CD1c-positive myeloid dendritic cell (primary cell): ENCODE results near the gene AWAT2.

Source experiments
- DNase-seq: peaks from one replicate; pipeline ENCODE4 v3.0.0-alpha.2; 2016; ENCODE audit errors: extremely low spot score

The AWAT2 gene

GRCh38 chrX:70049925-70050324 is at the start of gene AWAT2:
Gene AWAT2, minus strand, starts transcription at chrX:70049938. Its CDS starts 6 bp downstream, at chrX:70049932.
- no peak for DNase-seq

GRCh38 chrX:70096052-70096451 is 46.3 kb upstream of the AWAT2 start:
- no peak for DNase-seq

- no peak for DNase-seq
These were observed 42.5 kb upstream of the AWAT2 start for GRCh38 chrX:70092247-70092646.

GRCh38 chrX:70089604-70090297 is 40.0 kb upstream of the AWAT2 start:
- no peak for DNase-seq

GRCh38 chrX:70088751-70089150 is 39.0 kb upstream of the AWAT2 start:
- DNase-seq = no peak

- DNase-seq = no peak
These were observed 38.3 kb upstream of the AWAT2 start for GRCh38 chrX:70087857-70088630.

GRCh38 chrX:70084592-70085240 is 35.0 kb upstream of the AWAT2 start:
- no peak for DNase-seq

- no peak for DNase-seq
These were observed 33.0 kb upstream of the AWAT2 start for GRCh38 chrX:70082723-70083122.

GRCh38 chrX:70079870-70080269 is 30.1 kb upstream of the AWAT2 start:
- DNase-seq = no peak

GRCh38 chrX:70079297-70079696 is 29.6 kb upstream of the AWAT2 start:
- no peak for DNase-seq

GRCh38 chrX:70066646-70067045 is 16.9 kb upstream of the AWAT2 start:
- DNase-seq = no peak

GRCh38 chrX:70062961-70063550 is 13.3 kb upstream of the AWAT2 start:
- no peak for DNase-seq

- DNase-seq = no peak
These were observed 12.3 kb upstream of the AWAT2 start, which contains the start of gene OTUD6A for GRCh38 chrX:70062076-70062475. Gene OTUD6A, plus strand, starts transcription at chrX:70062457. Its CDS starts 68 bp downstream, at chrX:70062525.

- no peak for DNase-seq
These were observed 4.7 kb upstream of the AWAT2 start for GRCh38 chrX:70054391-70054790.

GRCh38 chrX:70052895-70053615 is 3.3 kb upstream of the AWAT2 start:
- no peak for DNase-seq

GRCh38 chrX:70049406-70049805 is 332 bp downstream of the AWAT2 start:
- no peak for DNase-seq

- DNase-seq = no peak
These were observed 2.8 kb downstream of the AWAT2 start for GRCh38 chrX:70046978-70047377.

- DNase-seq = no peak
These were observed 5.0 kb downstream of the AWAT2 start for GRCh38 chrX:70044541-70045245.

- no peak for DNase-seq
These were observed 6.1 kb downstream of the AWAT2 start for GRCh38 chrX:70043685-70044084.

GRCh38 chrX:70042399-70043371 is 7.1 kb downstream of the AWAT2 start:
- DNase-seq = no peak
